Measurements from ENCODE around the gene PCLAF. TPM values are rescaled to one million over a fixed set of nuclear protein-coding genes. Genes with fewer than 3 reads are reported as not detected.

PCLAF gene
- total RNA-seq, 1 donor from 2014 or later = 2.0 TPM

DNA sequence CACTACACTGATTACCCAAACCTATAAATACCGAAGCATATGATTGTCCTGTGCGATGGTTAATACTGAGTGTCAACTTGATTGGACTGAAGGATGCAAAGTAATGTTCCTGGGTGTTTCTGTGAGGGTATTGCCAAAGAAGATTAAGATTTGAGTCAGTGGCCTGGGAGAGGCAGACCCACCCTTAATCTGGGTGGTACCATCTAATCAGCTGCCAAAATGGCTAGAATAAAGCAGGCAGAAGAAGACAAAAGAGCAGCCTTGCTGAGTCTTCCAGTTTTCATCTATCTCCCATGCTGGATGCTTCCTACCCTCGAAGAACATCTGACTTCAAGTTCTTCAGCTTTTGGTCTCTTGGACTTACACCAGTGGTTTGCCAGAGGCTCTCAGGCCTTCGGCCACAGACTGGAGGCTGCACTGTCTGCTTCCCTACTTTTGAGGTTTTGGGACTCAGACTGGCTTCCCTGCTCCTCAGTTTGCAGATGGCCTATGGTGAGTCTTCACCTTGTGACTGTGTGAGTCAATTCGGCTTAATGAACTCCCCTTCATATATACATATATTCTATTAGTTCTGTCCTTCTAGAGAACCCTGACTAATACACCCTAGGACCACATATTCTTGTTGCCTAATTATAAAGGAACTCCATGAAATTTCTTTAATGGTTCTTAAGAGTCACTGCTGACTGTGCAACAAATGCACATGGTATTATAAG is 56.9 kb downstream of the PCLAF start:
- Mint-ChIP-seq H3K9me3 (no peaks in the 10 kb centered on the region), H3K4me3 (no peak overlapping the region), H3K4me1 (no peaks in the 10 kb centered on the region), H3K36me3 (ENCODE audit: low read depth) (peaks cover 4% of the 10 kb centered on the region), H3K27me3 (no peaks in the 10 kb centered on the region), H3K27ac (no peak overlapping the region)
- ChIA-PET POLR2A (no interaction called here), CTCF (no interaction called here)
- no peak for ATAC-seq (ENCODE audit: low read depth)
- TF ChIP-seq, protein P1, sequence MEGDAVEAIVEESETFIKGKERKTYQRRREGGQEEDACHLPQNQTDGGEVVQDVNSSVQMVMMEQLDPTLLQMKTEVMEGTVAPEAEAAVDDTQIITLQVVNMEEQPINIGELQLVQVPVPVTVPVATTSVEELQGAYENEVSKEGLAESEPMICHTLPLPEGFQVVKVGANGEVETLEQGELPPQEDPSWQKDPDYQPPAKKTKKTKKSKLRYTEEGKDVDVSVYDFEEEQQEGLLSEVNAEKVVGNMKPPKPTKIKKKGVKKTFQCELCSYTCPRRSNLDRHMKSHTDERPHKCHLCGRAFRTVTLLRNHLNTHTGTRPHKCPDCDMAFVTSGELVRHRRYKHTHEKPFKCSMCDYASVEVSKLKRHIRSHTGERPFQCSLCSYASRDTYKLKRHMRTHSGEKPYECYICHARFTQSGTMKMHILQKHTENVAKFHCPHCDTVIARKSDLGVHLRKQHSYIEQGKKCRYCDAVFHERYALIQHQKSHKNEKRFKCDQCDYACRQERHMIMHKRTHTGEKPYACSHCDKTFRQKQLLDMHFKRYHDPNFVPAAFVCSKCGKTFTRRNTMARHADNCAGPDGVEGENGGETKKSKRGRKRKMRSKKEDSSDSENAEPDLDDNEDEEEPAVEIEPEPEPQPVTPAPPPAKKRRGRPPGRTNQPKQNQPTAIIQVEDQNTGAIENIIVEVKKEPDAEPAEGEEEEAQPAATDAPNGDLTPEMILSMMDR (IDR thresholded peaks at IDR 0.05) = no peak
- intact Hi-C loops (cut with micrococcal nuclease) = no loop called here
- DNase-seq = no peak

DNA sequence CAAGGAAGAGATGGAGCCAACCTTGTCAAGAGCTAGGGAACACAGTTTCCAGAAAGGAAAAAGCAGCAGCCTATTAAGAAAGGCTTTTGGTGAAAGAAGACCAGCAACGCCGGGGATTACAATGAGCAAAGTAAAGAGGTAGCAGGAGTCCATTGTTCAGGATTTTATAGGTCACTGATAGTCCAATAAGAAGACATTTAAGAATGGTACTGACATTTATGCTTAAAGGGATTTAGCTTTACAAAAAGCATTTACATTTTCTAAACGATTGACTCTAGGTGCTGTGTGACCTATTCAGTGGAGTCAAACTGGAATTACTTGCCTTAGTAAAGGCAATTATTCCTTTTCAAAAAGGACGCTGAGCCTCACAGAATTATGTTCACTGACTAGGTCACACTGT is 66.0 kb downstream of the PCLAF start:
- Mint-ChIP-seq H3K36me3 (ENCODE audit: low read depth) (no peaks in the 10 kb centered on the region), H3K27me3 (no peaks in the 10 kb centered on the region), H3K9me3 (no peaks in the 10 kb centered on the region), H3K4me1 (peaks cover 2% of the 10 kb centered on the region), H3K27ac (no peak overlapping the region), H3K4me3 (no peak overlapping the region)
- intact Hi-C loops (cut with micrococcal nuclease) = no loop called here
- ChIA-PET POLR2A (interaction anchor here (0.5 to 0.6 kb wide), 2 partner anchors 652 to 940 kb away, joined by 3 to 4 read pairs; no protein-coding TSS in a partner anchor), CTCF (no interaction called here)
- ATAC-seq (ENCODE audit: low read depth) (no peak), DNase-seq (no peak)
- TF ChIP-seq, protein P1 (IDR thresholded peaks at IDR 0.05) = no peak

DNA sequence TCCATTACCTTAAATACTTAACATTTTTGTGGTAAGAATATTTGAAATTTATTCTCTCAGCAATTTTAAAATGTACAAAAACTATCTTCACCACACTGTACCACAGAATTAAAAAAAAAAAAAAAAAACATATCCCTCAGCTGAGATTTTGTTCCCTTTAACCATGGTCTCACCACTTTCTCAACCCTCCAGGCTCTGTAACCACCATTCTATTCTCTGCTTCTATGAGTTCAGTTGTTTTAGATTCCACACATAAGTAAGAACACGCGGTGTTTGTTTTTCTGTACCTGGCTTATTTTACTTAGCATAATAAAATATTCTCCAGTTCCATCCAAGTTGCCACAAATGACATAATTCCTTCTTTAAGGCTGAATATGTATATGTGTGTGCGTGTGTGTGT is 66.8 kb downstream of the PCLAF start:
- TF ChIP-seq, protein P1 (IDR thresholded peaks at IDR 0.05) = no peak
- CTCF ChIA-PET = no interaction called here

More for the DNA sequence above, 66.8 kb downstream of the PCLAF start:
- Mint-ChIP-seq H3K36me3 (ENCODE audit: low read depth) (no peaks in the 10 kb centered on the region), H3K27ac (no peak overlapping the region), H3K4me1 (peaks cover 2% of the 10 kb centered on the region), H3K27me3 (no peaks in the 10 kb centered on the region), H3K9me3 (no peaks in the 10 kb centered on the region), H3K4me3 (no peak overlapping the region)
- ATAC-seq (ENCODE audit: low read depth) (no peak), DNase-seq (no peak)
- intact Hi-C loops (cut with micrococcal nuclease) = no loop called here
- POLR2A ChIA-PET = no interaction called here

Other genes with a start within 250 kb of the PCLAF start
- gene SNX22, start 229.7 kb downstream of the PCLAF start, total RNA-seq = 41.7 and 46.2 TPM in 2 replicates
- 225 and 227 TPM in 2 replicates for gene PPIB, start 218.4 kb downstream of the PCLAF start, total RNA-seq
- gene CSNK1G1, start 25.3 kb downstream of the PCLAF start, total RNA-seq = 26.1 and 26.6 TPM in 2 replicates
- 26.3 and 35.0 TPM in 2 replicates for gene TRIP4, start 6.4 kb upstream of the PCLAF start, total RNA-seq
- gene ZNF609, start 79.1 kb upstream of the PCLAF start, total RNA-seq = 25.9 and 28.6 TPM in 2 replicates